ENCODE data around the gene CALML5.

Gene CALML5

DNA sequence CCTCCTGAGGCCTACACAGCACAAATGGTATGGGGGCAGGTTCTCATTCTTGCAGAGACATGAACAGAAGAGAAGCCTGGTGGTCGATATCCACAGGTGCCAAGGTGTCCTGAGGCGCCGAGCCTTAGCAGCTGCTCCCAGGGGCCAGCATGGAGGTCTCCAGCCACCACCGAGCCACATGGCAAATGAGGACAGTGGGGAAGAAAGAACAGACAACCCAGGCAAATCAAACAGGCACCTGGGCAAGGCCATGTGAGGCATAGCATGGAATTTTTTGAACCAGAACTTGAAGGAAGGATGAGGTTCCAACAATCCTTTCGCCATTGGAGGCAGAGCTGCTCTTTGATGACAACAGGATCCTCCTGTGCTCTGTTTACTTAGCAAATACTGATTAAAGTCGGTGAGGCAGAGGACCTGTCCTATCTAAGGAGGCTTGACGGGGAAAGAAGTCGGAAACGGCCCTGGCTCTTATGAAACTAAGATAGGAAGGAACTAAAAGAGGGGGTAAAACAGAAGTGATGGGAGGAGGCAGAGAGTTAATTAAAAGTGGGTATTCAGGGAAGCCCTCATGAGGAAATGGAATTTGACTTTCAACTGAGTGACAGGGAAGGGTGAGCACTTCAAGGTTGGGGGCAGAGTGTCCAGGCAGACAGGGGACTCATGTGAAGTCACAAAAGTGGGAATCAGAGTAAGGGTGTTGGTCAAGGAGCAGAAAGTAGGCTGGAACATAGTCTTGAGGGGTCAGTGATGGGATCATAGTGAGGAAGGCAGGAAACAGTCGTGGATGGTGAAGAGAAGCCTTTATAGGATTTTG lies 16.8 kb upstream of the CALML5 start:
- ATAC-seq (no peak), DNase-seq (no peak)

DNA sequence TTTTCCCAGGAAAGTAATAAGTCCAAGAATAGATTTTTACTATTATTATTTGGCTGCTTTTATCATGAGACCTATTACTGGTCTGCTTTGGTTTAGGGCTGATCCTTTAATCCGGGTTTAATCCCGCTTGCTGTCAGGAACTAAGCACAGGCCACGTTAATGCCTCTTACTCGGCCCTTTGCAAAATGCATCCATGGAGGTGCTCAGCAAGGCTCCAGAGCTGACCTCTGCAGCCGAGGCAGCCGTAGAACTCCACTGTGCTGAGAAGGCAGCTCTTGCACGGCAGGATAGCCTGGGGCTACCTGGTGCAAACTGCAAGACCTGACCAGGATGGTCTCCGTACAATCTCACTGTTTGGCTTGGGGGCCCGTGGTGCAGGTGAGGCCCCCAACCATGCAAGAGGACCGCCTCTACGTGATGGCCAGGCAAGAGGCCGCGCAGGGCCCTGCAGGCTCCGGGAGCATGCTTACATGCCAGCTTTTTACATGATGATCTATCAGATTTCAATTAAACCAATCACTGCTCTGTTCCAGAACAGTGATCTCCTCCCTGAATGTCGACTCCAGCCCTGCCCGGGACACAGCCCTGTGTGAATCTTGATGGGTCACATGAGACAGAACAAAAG lies 15.0 kb upstream of the CALML5 start:
- DNase-seq (no peak), ATAC-seq (no peak)

DNA sequence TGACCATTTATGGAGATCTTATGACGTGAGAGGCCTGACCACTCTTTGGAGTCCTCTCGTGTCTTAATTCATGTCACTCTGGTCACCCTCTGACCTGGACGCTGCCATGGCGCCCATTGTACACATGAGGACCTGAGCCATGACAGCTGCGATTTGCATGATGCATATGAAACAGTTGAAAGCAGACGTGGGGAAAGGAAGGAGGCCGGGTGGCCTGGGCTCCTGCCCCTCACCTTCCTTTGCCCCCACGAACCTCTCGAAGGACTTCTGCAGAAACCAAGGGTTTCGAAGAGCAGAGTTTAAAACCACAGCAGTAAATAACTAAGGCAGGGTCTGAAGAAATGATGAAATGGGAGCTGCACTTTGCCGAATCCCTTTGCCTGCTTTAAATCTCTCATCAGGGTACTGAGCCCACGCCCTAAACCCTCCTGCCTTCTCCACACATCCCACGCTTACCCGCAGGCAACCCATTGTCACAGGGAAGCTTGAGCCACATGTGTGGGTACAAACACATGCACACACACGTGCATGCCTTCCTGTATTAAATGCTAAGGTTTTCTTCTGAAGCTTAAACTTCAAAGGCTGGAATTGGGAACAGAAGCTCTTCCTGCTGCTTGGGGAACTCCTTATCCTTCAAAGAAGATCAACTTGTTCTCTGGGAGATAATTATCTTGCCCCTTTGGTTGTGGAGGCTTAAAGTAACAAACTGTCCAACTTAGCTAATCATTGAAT lies 13.7 kb upstream of the CALML5 start:
- peak; percentile 28 for ATAC-seq

DNA sequence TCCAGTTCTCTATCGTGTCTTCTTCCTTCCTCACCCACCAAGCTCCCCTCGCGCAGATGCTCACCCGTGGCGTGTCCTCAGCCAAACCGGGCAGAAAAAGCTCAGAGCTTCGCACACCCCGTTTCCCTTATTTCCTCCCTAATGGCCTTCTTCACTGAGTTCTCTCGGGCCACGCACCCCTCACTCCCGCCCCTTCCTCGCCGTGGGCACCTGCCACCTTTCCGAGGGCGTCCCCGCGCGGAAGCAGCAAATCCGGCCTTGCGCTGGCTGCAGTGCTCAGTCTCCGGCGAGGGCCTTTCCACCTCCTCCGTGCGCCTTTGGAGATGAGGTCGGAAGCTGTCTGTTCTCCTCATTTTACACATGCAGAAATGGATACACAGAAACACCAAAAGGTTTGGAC lies 13.0 kb upstream of the CALML5 start:
- ATAC-seq (no peak), DNase-seq (no peak)

More for the DNA sequence above, 13.7 kb upstream of the CALML5 start:
- DNase-seq = no peak

DNA sequence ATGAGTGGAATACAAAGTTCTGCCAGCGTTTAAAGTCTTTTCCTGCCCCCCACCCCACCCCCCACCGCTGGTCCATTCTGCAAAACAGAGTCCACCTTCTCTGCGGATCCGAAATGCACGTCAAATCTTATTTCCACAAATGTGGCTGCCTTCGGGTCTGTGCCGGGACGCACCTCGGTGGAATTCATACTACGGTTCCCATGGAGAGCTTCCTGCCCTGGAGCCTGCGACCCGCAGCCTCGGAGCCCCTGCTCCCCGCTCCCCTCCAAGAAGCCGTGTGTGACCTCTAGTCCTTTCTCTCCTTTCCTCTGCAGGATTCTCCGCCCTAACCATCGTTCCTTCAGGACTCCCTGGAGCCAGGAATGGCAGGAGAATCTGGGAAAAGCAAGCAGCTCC lies 12.5 kb upstream of the CALML5 start:
- DNase-seq (no peak), ATAC-seq (no peak)

DNA sequence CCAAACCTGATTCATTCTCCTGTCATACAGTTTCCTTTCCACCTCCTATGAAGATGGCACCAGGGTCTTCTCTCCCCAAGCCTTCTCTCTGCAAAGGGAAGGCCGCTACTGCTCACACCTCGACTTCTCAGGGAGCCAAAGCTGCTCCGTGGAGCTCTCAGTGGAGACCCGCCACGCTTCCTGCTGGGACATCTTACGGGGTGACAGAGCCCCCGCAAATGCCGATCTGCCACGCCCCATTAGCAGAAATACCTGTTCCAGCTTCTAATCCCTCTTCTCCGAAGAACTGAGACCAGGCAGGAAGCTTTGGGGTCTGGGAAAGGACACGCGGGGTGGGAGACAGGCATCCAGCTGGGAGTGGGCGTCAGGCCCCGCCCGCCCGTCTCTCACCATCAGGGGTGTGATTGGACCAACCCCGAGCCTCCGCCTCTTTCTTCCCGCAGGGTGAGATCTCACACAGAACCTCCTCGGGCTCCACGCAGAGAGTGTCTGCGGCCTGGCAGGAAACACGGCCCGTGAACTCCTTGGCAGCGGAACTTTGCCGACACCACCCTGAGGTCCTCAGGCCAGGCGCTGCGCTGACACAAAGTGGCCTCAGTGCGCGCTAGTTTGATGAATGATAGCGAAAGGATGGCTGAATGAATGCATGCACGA lies 12.0 kb upstream of the CALML5 start:
- no peak for DNase-seq
- ATAC-seq = no peak

DNA sequence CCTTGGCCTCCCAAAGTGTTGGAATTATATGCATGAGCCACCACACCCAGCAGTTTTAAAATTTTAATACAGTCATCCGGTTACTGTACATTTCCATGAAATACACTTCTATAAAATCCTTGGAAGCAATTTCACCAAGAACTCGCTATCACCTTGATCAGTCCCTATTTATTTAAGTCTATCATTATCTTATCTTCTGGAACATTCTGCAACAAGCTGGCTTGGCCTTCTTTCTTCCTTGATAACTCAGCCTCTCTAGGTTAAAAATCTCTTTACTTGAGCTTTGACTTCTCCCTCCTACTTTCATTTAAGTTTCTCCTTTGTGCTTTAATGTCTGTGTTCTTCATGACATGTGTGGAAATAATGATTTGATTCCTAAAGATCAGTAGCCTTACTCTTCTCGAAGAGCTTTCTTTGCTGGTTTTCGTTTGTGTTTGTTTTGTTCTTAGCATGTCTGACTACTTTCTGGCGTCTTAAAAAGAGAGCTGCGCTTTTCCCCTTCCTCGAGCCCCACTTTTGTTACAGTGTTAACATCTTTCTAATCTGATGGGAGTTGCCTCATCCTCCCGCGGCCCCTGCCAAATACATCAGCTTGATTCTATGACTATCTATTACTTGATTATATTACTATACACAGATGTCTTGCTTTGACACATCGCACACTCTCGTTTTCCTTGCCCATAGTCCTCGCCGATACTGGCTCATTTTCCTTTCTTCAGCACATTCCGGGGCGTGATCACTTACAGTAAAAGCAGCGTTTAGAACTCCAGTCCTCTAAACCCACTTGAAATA lies 11.1 kb upstream of the CALML5 start:
- DNase-seq (no peak), ATAC-seq (no peak)

DNA sequence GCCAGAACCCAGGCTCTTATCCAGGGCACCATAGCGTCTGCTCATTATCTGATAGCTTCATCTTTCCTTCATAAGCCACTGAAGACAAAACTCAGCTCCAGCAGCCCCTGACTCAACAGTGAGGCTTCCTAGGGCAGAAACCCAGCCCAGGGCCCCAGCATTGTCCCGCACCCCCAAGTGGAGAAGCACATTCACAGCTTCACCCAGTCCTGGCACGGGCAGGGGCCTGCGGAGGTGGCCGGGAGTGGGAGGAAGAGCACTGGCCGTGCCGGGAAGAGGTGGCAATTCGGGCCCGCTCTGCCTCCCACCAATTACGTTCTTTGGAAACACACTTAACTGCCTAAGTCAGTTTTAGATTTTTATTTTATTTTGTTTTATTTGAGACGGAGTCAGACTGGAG lies 10.3 kb upstream of the CALML5 start:
- ATAC-seq (no peak), DNase-seq (no peak)

DNA sequence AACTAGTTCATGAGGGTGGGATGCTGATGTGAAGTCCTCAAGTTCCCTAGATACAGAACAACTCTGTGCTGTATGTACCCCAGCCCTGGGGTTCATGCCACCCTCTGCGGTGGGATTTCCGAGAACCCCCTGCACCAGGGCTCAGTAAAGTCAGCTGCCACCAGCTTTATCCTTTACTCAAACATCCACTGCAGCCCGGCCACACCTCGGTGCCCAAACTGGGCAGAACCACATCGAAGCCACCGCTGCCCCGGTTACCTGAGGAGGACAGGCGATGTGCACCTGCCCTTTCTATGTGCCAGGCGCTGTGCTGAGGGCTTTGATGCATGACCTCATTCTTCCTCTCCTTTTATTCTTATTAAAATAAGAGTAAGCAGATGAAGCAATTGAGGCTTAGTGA lies 9.9 kb upstream of the CALML5 start:
- DNase-seq (no peak), ATAC-seq (no peak)

DNA sequence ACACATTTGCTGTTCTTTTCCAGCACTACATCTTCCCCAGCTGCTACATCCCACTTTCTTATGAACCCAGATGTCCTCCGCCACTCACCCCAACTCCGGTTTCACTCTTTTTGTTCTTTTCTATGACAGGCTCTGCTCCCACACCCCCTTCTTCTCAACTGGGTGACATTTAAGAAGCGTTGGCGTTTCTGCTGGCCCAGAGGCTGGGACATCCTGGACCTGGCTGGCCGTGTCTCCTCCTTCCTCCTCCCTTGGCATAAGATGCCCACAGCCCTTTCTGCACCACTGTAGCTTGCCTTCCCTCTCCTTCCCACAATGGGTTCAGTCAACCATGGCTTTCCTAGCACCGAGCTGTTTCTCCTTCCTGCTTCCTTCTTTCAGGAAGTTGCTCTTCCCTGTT lies 9.4 kb upstream of the CALML5 start:
- no peak for ATAC-seq

DNA sequence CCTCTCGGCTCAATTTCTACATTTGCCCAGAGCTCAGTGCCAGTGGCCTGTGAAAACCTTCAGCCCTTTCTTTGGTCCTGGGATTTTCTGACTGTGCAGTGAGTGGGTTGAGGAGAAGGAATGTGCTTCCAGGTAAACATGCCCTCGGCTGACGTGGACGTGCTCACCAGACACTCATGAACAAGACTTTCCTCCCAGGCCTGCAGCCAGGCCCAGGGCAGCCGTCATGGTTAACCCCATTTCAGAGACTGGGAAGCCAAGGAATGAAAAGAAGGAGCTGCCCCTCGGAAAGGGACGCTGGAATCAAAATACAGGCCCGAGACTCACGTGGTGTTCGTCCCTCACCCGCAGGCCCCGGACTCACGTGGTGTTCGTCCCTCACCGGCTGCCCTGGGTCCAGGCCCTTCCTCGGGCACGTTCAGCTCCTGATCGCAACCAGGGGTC lies 8.8 kb upstream of the CALML5 start:
- ATAC-seq (no peak), DNase-seq (no peak)

More for the DNA sequence above, 9.4 kb upstream of the CALML5 start:
- DNase-seq = no peak

DNA sequence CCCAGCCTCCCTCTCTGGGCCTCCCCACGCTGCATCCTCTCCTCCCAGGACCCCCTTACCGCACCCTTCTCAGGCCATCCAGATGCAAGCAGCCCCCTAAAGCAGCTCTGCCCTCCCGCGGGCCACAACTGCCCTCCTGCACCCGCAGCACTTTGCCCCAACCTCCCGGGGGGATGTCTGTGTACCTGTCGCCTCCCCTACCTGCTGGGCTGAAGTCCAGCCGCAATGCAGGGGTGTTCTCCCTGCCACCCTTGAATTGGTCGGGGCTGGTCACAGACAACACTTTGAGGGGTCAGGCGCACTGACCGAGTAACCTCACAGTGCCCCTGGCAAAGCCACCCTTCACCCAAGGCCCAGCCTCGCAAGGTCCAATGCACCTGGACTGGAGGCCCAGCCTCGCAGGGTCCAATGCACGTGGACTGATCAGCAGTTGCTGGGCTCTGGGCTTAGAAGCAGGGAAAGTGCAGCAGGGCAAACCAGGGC lies 8.3 kb upstream of the CALML5 start:
- DNase-seq (no peak), ATAC-seq (no peak)

DNA sequence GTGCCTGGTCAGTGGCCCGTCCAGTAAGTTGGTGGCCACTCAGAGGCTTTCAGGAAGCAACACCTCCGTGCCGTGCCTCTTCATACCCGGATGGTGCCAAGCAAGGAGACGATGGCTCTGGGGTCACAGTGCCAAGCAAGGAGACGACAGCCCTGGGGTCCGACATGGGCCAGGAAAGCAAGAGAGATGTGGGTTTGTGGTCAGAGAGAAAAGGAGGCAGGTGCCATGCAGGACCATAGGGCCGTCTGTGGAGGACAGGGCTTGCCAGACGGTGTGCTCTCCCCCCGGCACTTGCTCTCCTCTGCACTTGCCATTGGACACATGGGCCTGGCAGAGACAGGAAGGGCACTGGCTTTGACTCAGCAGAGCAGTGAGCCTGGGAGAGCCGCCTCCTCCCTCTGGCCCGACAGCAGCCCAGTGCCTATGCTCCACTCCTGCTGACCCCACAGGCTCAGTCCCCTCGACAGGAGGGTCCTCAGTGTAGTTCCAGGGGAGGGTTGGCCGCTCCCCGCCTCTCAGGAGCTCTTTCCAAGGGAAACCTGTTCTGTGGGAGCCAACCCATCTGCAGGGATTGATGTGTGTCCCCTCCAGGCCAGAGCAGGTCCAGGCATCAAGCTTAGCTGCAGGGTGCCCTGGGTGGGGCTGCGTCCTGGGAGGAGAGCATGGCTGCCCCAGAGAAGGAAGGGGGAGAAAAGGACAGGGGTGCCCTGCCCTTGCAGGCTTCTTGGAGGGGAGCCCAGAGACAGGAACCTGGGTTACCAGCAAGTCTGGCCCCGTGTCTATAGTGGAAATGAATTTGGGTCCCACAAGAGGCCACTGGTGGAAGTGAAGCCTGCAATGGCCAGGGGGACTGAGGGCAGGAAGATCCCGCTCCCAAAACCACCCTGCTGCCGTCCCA lies 7.6 kb upstream of the CALML5 start:
- ATAC-seq = no peak

DNA sequence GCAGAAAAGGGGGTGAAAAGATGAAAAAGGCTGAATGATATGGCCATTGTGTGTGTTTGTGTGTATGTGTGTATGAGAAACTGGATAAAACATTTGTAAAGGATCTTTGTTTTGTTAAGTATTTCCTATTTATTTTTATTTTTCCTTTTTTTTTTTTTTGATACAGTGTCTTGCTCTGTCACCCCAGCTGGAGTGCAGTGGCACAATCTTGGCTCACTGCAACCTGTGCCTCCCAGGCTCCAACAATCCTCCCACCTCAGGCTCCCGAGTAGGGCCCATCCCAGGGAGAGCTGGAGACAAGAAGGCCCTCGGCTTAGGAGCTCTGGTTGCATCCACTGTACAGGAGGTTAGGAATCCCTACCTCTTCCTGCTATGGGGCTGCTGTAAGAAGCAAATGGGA lies 6.9 kb upstream of the CALML5 start:
- ATAC-seq = no peak
- no peak for DNase-seq

More for the DNA sequence above, 7.6 kb upstream of the CALML5 start:
- no peak for DNase-seq

DNA sequence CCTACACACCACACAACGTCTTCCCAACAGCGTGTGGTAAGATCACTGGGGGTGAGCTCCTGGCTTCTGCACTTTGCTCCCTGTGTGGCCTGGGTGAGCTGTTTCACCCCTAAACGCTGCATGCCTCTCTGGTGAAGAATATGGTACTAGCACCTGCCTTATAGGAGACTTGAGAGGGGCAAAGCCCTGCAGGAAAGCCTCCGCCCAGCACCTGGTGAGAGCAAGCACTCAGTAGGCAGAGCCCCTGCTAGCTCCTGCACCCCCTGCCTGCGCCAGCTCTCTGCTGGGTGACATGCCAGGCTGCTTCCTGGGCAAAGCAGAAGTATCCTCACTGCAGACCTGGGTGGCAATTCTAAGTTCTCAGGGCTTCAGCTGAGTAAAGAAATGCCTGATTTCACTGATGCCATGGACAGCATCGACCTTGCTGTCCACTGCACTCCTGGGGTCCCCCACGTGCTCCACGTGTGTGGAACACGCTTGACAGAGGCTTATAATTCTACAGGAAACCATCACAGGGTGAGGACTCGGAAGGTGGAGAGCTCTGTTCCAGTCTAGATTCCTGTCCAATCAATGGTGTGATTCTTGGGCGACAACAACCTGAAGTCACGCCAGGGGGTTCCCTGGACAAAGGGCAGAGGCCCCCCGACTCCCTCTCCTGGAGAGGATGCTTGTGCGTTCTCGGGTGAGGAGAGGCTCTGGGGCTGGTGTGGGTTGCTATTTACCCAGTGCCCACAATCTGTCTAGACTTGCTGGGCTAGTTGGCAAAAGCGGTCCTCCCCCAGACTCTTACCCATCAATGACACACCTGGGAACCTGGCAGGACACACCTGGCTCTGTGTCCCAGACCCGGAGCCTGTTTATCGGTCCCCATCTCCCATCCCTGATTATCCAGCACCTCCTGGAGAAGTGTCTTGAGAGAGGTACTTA lies 5.0 kb upstream of the CALML5 start:
- DNase-seq (no peak), ATAC-seq (no peak)

DNA sequence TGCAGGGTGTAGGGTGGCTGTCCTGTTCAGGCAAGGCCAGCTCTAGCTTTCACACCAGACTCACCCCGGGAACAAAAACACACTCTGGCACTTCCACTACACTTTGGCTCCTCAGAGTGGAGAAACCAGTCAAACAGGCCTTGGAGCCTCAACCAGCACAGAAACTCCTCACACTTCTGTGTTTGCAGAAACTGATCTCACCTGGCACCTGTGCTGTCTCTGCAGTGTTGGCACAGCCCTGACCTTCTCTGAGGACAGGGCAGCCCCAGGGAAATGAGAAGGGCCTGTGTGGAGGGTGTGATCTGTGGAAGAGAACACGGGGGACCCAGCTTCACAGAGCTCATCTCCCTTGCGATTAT lies 4.1 kb upstream of the CALML5 start:
- no peak for DNase-seq
- ATAC-seq = no peak

DNA sequence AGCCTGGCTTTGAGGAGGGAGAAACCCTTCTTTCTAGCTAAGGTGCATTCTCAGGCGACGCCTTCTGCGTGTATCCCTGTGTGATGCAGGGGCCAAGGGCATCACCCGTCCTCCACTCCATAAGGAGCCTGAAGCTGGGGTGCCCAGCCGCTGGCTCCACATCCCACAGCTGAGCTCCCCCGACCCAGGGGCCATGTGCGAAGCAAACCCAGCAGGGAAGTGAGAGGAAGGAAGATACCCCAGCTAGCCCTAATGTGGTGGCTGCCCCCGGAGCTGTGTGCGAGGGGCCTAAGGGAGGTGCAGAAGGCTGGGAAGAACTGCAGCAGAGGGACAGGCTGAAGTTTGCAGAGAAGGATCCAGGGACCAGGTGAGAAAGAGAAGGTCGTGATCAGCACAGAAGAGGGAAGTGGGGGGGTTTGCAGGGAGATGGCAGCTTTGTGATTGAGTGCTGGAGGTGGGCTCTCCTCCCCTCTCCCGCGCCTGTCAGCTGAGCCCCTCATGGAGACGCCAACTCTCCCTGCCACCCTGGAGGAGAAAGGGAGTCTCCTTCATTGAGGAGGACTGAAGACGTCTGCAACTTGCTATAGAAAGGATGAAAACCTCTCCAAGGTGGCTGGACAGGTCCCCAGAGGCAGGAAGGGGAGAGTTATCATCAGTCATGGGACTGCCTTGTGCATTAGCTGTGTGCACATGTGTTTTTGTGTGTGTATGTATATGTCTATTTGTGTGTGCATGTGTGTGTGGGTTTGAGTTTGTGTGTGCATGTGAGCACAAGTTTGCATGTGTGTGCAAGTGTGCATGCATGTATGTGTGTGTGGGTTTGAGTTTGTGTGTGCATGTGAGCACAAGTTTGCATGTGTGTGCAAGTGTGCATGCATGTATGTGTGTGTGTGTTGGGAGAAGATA lies 3.5 kb upstream of the CALML5 start:
- no peak for ATAC-seq
- no peak for DNase-seq

DNA sequence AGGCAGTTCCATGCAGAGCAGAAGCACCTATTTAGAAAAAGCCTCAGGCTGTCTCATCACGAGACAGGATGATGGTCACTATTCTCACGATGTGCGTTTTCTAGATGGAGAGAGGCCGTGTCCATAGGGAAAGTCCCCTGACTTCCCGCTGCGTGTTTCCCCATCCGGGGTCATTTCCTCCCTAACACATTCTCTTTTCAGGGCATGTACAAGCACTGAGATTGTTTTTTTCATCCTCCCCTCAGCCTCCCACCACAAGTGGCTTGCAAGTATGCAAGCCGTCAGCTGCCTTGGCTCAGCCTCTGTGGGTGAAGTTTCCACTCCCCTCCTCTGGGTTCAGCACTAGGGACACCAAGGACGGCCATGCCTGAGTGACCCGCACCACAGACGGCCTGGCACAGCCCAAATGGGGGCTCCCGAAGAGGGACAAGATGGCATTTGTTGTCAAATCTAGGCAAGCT lies 2.7 kb upstream of the CALML5 start:
- no peak for ATAC-seq

More for the DNA sequence above, 2.7 kb upstream of the CALML5 start:
- DNase-seq = no peak

Measured in stimulated activated naive CD8-positive, alpha-beta T cell treated with anti-CD3 and anti-CD28 coated beads, Interleukin-15, Interleukin-2, amounts not matched to agents 100 U/mL and 50 U/mL, for 24 hours (primary cell).